GM12872 (cell line): ENCODE data around the gene CLN3.

Experiments used
- CTCF ChIP-seq: IDR thresholded peaks from 3 replicates; pipeline ENCODE4 v1.5.1; 2011; ENCODE audit warnings: low read depth, mild to moderate bottlenecking, low read length, moderate library complexity; ENCODE audit not compliant: insufficient read depth

The CLN3 gene

GRCh38 chr16:28499854-28500253 lies 8.0 kb upstream of the CLN3 start:
- no peak for TF ChIP-seq CTCF

GRCh38 chr16:28498666-28499381 lies 7.0 kb upstream of the CLN3 start:
- TF ChIP-seq CTCF = no peak

GRCh38 chr16:28497861-28498599 lies 6.2 kb upstream of the CLN3 start:
- no peak for TF ChIP-seq CTCF

GRCh38 chr16:28497386-28497785 lies 5.5 kb upstream of the CLN3 start:
- TF ChIP-seq CTCF = no peak

GRCh38 chr16:28496844-28497243 lies 5.0 kb upstream of the CLN3 start:
- no peak for TF ChIP-seq CTCF

GRCh38 chr16:28495795-28496749 lies 4.2 kb upstream of the CLN3 start:
- no peak for TF ChIP-seq CTCF
